Smooth muscle cell of the brain vasculature (primary cell): ENCODE measurements around the gene GLRX5.

Experiments
- DNase-seq: peaks from one replicate; pipeline ENCODE4 v3.0.0-alpha.2; 2012; ENCODE audit warnings: low read depth, low spot score

Gene GLRX5

DNA sequence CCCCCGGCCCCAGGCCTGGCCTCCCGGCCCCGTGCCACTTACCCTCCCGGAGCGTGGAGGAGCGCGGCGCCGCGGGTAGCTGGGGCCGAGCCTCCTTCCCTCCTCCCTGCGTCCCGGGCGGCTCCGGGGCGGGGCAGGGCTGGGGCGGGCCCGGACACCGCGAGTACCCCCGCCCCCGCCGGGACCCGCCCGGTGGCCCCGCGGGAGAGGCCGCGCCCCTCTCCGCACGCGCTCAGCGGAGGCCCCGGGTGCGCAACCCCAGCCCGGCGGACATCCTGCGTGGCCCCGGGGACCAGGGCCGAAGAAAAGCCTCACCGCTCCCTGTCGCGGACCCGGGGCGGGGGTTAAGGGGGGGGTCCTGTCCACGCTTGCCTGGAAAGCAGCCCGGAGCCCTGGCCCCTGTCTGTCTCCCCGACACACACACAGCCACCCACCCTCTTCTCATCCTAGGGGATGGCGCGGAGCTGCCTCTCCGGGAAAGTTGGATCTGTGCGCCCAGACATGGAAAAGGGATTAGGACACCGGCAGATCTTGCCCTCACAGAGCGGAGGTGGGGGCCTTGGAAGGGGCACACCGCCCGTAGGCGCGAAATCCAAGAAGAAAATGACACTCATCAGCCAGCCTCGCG lies 18.2 kb upstream of the GLRX5 start, which contains the start of gene SYNE3:
TSS of gene SYNE3 (minus strand) at position 97 of the 628 bp plus-strand sequence. CDS start 40,829 bp downstream, outside the sequence.
- DNase-seq, result no peak

DNA sequence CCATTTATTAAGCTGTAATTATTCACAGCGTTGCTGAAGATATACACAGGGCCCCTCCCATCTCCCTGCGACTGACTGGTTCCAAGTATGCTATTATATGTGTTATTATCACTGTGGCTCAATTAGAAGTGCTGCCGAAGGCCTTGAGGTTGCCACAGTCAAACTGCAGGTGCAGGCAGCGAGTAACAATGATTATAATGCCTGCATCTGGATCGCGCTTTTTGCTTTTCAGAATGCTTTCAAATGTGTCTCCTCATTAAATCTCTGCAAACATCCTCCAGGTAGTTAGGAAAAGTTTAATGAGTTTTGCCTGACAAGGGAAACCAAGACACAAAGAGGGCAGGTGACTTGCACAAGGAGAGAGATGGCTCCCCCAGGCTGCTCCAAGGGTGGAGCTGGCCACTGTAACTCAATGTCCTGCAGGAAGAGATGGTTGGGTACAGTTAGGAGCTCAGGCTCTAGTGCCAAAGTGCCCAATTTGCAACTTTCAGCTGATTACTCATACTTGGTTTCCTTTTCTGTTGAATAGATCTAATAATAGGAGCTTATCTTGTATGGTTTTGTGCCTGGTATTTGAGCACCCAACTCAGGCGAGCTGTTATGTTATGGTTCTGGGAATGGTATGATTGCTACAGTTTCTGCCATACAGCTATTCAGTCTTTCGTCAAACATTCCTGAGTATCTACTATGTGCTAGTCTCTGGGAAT lies 16.7 kb upstream of the GLRX5 start:
- no peak for DNase-seq

DNA sequence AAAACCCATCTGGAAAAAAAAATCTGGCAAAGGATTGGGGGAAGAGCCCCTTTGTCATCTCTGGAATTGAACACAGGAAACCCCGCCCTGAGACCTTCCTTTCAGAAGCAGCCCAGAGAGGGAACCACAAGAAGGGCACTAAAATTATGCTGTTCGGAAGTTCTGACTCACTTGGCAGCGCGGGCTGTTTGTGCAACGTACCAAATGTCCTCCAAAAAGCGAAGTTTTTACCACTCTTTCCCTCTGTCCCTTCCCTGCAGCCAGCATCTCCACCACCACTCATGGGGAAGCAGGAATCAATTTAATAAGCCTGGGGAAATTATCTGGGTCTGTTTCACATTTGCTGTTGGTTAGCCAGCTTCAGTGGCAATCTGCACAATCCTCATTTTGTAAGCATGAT lies 15.2 kb upstream of the GLRX5 start:
- DNase-seq, result no peak

DNA sequence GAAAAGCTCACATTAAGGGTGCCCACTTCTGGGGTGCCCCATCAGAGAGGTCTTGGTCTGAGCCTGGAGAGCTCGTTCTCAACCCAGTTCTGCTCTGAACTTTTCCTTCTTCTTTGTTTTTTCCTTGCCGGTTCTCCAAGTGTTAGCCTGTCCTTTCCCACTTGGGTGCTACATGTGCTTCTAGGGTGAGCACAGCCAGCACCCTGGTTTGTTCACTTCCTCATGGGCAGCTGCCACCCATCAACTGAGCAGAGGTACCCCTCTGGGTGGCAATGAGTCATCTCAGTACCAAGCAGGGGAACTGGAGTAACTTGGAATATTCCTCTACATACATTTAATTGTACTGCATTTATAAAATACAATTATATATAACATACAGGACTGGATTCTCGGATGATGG lies 14.5 kb upstream of the GLRX5 start:
- no peak for DNase-seq

DNA sequence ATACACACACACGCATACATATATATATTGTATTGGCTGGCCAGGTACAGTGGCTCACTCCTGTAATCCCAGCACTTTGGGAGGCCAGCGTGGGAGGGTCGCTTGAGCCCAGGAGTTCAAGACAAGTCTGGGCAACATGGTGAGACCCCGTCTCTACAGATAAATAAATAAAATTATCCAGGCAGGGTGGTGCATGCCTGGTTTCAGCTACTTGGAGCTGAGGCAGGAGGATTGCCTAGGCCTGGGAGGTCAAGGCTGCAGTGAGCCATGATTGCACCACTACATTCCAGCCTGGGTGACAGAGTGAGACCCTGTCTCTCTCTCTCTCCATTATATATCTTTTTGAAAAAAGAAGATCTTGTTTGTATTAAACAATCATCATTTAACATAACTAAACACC lies 13.8 kb upstream of the GLRX5 start:
- no peak for DNase-seq

DNA sequence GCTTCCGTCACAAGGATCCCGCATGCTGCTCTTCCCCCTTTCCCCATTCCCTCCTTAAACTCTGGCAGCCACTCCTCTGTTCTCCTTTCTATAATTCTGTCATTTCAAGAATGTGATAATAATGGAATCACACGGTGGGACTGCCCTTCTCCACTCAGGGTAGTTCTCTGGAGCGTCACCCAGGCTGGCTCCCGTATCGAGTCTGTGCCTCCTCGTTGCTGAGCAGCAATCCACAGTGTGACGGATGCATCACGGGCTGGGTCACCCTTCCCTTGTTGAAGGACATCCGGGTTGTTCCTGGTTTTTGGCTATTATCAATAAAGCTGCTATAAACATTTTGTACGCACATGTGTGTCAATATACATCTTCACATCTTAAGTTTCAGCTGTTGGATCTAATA lies 12.7 kb upstream of the GLRX5 start:
- no peak for DNase-seq

DNA sequence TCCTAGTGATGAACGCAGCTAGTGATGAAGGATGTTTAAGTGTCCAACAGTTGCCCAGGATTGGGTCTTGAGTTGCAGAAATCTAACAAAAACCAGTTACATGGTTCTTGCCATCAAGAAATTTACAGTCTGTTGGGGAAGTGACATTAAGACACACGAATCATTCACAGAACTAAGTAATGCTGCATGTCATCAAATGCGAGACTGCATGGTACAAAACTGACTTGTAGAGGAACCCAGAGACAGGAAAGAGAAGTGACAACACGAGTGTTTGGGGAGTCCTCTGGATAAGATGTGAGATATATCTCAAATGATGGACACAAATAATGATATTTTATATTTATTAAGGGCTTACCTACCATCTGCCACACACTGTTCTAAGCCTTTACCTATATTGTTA lies 12.3 kb upstream of the GLRX5 start:
- no peak for DNase-seq

DNA sequence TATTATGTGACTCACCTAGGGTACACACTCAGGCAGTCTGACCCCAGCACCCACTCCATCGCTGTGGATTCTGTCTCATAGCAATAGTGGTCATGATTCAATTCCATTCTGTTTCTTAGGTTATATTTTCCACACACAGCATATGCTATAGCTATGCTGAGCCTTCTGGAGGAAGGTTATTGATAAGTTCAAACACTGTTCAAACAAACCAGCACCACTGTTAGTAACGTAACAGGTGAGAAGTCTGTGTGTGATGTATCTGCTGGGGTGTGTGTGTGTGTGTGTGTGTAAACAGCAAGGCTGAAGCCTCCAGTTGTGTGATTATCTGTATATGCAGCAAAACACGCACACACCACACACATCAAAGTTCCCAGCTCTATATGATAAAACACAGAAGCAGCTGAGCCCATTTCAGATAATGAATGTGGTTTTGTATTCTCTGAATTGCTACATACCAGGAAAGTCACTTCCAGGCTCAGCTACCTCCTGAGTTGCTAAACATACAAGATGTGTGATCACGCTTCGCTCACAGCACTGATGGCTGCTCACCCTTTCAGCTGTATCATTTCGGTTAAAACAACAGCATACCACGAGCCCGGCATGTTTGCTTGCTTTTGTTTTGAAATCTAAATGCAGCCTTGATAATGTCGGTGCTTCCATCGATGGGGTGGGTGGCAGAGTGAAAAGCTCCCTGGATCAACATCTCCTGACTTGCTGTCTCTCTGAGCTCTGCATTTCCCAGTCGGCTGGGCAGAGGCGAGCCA lies 11.6 kb upstream of the GLRX5 start:
- no peak for DNase-seq

DNA sequence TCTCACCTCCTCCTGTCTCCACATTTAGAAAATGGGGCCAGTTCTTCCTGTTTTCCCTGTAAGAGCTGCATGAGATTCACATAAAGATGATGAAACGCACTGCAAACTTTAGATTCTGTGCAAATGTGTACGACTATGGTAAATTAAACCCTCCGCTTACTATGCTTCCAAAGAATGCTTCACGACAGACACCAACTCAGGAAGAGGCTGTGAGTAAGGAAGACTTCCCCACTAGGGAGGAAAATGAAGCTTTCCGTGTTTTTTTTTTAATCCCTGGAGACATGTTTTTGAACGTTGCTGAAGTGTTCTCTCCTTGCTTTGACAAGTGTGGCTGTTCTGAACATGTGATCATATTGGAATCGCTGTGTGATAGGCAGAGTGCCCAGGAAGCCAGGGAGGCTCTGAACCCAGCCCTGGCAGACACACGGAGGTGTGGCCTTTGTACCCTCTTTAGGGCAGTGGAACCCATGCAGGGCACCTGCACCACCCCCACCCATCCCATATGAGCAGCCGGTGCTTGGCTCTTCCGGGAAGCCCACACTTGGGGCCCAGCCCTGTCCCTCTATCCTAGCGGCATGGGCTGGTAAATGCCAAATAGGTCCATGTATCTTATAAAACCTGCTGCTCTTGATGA lies 10.9 kb upstream of the GLRX5 start:
- no peak for DNase-seq

DNA sequence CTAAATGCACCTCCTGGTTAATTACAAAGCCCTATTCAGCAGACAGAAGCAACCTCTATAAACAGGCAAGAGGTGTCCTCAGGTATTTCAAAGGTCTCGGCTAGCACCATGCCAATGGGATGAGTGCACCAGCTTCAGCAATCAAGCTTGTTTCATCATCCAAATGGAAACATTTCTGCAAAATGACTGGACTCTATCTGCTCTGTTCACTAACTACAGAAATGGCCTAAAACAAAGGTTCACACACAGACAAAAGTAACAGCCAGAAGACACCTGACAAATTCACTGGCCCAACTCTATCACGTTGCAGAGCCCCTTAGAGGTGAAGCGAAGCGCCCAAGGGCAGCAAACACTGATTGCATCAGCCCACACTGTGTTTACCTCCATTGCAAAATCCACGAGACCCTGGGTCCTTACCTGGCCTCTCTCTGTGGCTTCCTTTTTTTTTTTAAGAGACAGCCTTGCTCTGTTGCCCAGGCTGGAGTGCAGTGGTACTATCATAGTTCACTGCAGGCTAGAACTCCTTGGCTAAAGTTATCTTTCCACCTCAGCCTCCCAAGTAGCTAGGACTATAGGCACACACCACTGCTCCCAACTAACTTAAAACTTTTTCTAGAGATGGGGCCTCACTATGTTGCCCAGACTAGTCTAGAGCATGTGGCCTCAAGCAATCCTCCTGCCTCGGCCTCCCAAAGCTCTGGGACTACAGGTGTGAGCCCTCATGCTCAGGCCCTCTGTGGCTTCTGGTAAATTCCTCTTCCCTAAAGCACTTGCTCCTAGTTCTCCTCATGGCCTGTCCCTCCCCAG lies 9.9 kb upstream of the GLRX5 start:
- no peak for DNase-seq

DNA sequence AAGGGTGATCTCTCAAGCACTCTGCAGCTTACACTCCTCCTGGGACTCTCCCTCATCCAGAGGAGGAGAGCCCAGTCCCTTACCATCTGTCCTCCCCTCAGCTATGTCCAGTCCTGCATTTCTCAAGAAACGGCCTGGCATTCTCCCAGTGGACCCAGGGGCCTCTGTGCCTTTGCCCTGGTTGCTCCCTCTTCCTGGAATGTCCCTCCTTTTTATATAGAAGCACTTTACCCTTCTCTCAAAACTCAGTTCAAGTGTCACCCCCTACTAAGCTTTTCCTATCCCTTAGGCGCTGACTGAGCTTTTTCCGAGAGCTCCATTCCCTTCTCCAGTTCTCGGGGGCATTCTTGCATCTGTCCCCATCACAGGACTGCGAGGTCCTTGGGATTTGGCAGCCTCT lies 8.9 kb upstream of the GLRX5 start:
- DNase-seq, result no peak

DNA sequence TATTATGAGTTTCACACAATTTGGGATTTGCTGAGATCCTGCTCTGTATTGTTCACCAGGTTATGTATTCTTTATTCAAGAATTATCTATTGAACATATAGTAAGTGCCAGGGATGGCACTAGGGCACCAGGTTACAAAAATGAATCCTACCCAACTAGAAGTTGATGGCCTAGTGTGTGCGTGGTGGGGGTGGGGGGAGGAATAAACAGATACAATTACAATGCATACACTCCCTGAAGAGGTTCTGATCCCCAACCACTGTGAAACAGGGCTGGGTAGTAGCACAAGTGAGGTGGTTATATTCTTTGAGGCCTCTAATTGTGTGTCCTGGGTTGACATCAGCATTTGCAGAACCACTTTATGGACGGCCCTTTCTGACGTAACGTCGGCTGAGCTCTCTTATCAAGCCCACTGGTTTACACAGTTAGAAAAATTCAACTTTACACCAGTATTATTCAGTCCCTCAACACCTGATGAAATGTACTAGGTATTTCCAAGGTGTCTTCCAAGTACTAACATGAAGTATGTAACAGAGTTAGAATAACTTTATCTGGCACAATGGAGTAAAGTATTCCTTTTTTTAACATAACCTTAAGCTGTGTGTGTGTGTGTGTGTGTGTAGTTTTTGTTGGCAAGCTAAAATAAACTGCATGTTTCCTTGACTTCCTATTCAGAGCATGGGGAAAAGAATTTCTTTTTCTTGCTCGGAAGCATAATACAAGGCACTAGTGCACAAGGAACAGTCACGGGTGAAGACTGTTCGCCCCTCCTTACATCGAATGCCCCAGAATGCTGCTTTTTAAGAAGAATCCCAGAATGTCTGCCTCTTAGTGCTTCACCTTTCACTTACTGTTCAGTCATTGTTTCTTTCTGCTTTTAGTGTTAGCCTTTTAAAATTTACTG lies 8.1 kb upstream of the GLRX5 start:
- DNase-seq, result no peak

DNA sequence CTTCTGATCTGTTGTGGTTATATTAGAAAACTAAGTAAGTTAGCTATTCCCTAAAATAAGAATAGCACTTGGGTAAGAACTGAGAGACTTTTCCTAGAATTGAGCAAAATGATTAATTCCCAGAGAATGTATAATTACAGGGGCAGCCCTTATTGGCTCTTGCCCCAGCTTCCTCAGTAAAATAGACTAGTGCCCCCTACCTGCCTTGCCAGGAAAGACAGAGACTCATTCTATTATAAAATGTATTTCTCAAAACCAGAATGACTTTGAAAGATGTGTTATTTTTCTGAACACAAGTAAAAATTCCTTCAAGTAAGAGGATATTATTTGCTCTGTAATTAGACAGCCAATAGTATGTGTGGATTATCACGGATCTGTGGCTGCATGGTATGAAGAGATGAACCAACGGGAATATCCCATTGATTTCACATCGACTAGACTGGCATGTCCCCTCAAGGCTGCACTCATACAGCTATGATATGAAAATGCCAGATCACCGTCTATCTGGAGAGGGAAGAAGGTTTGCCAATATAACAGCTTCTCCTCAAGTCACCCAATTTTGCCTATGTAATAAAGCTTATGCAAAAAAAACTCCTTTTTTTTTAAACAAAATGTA lies 7.4 kb upstream of the GLRX5 start:
- no peak for DNase-seq

DNA sequence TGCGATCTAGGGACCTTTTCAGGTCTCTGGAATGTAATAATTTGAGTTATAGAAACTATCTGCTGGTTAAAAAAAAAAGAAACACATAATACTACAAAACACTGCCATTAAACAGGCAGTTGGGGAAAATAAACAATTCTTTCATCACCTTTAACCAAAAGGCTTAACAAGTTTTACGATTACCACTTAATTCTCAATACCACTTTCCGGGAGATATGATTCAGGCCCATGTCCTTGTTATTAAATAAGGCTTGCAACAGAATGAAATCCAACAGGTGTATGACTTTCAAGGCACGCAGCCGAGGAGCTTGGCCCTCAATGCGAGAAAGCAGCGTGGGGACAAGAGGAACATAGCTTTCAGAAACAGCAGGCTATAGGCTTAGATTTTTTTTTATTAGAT lies 5.6 kb upstream of the GLRX5 start:
- no peak for DNase-seq

DNA sequence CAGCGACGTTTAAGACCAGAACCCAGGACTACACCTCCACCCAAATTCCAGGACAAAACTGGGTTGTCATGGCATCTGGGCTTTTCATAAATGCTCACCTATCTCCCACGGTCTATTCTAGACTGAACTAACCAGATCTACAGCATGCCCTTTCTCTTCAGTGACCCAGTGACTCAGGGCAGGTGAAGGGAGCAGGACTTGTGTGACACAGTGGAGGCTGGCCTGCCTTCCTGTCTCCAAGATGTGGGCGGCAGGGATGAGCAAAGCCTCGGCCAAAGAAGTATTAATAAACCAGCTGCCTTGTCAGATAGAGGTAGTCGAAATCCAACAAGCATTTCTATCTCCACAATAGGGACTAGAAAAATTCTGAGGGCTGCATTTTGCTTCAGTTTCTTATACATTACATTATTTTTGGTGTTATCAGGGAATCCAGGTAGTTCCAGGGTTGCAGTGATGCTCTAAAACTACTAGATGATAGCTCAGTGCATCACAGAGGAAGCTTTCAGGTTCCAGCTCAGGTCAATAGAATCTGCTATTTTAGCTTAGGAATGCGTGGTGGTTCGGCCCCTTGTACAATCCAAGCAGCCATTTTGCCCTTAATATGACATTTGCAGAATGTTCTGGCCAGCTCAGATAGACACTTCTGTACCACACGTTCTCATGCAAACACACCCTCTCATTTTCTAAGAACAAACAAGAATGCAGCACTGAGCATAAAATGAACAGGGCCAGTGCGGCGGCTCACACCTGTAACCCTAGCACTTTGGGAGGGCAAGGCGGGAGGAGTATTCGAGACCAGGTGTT lies 4.2 kb upstream of the GLRX5 start:
- DNase-seq, result no peak

DNA sequence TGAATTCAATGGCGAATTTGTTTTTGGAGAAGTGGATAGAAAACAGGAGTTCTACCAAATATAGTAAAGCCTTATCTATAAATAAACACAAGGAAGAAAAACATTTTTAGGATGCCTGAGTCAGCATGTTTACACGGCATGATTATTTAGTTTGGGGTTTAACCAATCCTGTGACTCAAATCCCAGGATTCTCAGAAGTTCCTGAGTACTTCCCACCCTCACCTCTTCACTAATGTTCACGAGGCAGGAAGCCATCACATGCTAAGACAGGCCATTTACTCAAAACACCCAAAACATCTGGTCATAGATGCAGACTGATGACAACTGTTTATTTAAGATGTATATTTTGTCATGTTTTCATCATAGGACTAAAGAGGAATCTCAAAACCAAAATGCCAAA lies 3.4 kb upstream of the GLRX5 start:
- DNase-seq, result no peak

DNA sequence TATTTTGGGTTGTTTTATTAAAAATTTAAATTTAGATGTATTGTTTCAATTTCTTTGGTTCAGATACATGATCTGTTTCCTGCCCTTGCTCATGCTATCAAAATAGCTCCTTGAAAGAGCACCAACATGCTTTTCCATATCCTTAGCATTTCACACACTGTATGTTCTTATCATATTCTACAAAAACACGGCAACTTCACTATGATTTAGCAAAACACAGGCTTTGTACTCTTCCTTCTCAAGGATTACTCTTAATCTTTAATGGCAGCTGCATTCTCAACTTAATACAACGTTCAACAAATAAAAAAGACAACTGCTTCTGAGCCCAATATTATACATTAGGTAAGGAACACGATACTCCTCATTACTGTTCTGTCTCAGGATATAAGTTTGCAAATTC lies 2.9 kb upstream of the GLRX5 start:
- no peak for DNase-seq

DNA sequence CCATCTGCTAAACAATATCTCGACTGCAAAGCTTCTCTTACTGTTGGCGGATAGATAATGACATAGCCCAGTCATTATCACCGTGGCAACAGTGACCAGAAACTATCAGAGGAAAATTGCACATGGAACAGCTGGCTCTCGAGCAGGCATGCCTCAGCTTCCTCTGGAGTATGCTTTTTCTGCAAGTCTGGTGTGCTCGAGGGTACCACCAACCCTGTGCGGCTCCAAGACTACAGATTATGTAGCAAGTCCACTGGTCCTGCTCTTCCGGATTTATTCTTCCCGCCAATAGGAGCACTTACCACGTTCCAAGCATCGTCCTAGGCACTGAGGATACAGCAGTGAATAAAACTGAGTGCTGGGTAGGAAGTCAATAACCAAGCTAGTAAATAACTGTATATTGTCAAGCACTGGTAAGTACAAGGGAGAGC lies 1.4 kb upstream of the GLRX5 start:
- DNase-seq, result no peak

DNA sequence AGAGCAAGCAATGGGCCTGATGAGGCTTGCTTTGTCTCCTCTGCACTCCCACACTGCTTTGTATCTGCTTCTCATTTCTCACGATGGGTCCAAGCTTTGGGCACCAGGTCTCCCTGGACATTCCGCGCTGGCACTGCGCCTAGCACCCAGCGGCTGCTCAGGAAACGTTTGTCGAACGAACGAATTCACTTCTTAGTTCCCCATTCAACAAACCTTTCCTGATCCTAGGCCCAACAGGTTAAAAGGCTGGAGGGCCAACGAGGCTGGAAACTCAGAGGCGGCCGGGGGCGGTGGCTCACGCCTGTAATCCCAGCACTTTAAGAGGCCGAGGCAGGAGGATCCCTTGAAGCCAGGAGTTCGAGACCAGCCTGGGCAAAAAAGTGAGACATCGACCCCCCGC lies 1.0 kb upstream of the GLRX5 start:
- no peak for DNase-seq
